HepG2 (cell line): Measurements from ENCODE around the gene GOLT1A. TPM values are rescaled to one million over a fixed set of nuclear protein-coding genes. Genes with fewer than 3 reads are reported as not detected.

ENCODE experiments used
- EP300 ChIP-seq, 3 experiments: sonication (generic) in 1 of 3; formaldehyde crosslinking in 1 of 3; IDR thresholded peaks; 2 replicates each; pipeline versions ENCODE4 v1.5.1 to v1.6.1; 2011 to 2020; ENCODE audit warnings: low read depth in 2 of 3, low read length in 2 of 3, borderline replicate concordance in 1 of 3, improper control_type of control experiment in 1 of 3, mild to moderate bottlenecking in 1 of 3, missing genetic modification reagents in 1 of 3, moderate library complexity in 1 of 3
- KDM4B ChIP-seq: sonication (generic); formaldehyde crosslinking; IDR thresholded peaks from 2 replicates; pipeline ENCODE4 v1.4.0; 2020; ENCODE audit warnings: missing genetic modification reagents
- MAFF ChIP-seq: IDR thresholded peaks from 2 replicates; pipeline ENCODE4 v1.6.1; 2011; ENCODE audit warnings: low read depth, low read length, improper control_type of control experiment
- NCOA1 ChIP-seq: sonication (generic); formaldehyde crosslinking; IDR thresholded peaks from 2 replicates; pipeline ENCODE4 v1.9.0; 2021; ENCODE audit warnings: missing genetic modification reagents
- NRL ChIP-seq: sonication (generic); formaldehyde crosslinking; IDR thresholded peaks from 2 replicates; pipeline ENCODE4 v1.5.0; 2020; ENCODE audit warnings: missing genetic modification reagents, mild to moderate bottlenecking, moderate library complexity, borderline replicate concordance
- SMAD3 ChIP-seq: sonication (generic); formaldehyde crosslinking; IDR thresholded peaks from 2 replicates; pipeline ENCODE4 v1.4.0; 2020; ENCODE audit warnings: missing genetic modification reagents
- SP1 ChIP-seq, 2 experiments: fragments of 450-650 bp in 1 of 2; sonication (generic) in 1 of 2; formaldehyde crosslinking in 1 of 2; IDR thresholded peaks; 2 replicates each; pipeline versions ENCODE4 v1.4.0 to v1.6.1; 2016 to 2020; ENCODE audit warnings: missing genetic modification reagents in 1 of 2
- SRY ChIP-seq: sonication (generic); formaldehyde crosslinking; IDR thresholded peaks from 2 replicates; pipeline ENCODE4 v1.8.0; 2022; ENCODE audit warnings: mild to moderate bottlenecking, missing genetic modification reagents
- YEATS4 ChIP-seq: sonication (generic); formaldehyde crosslinking; IDR thresholded peaks from 2 replicates; pipeline ENCODE4 v1.4.0; 2020; ENCODE audit warnings: missing genetic modification reagents, borderline replicate concordance
- ZNF275 ChIP-seq: sonication (generic); formaldehyde crosslinking; IDR thresholded peaks from 2 replicates; pipeline ENCODE4 v1.8.0; 2022; ENCODE audit warnings: missing genetic modification reagents, mild to moderate bottlenecking, inconsistent platforms, borderline replicate concordance
- ZNF33A ChIP-seq: sonication (generic); formaldehyde crosslinking; IDR thresholded peaks from 2 replicates; pipeline ENCODE4 v1.5.1; 2020; ENCODE audit warnings: missing genetic modification reagents, mild to moderate bottlenecking, moderate library complexity, borderline replicate concordance
- ZNF44 ChIP-seq: sonication (generic); formaldehyde crosslinking; IDR thresholded peaks from 2 replicates; pipeline ENCODE4 v1.5.1; 2020; ENCODE audit warnings: mild to moderate bottlenecking, missing genetic modification reagents
- ZNF770 ChIP-seq: sonication (generic); formaldehyde crosslinking; IDR thresholded peaks from 2 replicates; pipeline ENCODE4 v1.5.0; 2020; ENCODE audit warnings: mild to moderate bottlenecking, missing genetic modification reagents
- polyA plus RNA-seq, 8 experiments: library from polyadenylated mRNA; depleted of rRNA in 3 of 8; stranded (reverse) in 7 of 8; unstranded in 1 of 8; fragments of >200 nt; fragmentation: Illumina TruSeq in 4 of 8; extraction: Trizol in 4 of 8; gene quantifications; 2 replicates each; pipeline versions ENCODE4 v1.2.1 to v1.2.3, GENCODE V29; 2011 to 2016; ENCODE audit warnings: low read depth in 4 of 8, missing spikeins in 1 of 8, mixed read lengths in 1 of 8; ENCODE audit not compliant: insufficient read depth in 1 of 8
- total RNA-seq, 5 experiments: library from RNA; depleted of rRNA; stranded (reverse); fragments of >200 nt; fragmentation: Illumina TruSeq; extraction: Trizol; gene quantifications; 2 replicates each; pipeline ENCODE4 v1.2.3, GENCODE V29; 2016; ENCODE audit warnings: low read depth in 1 of 5
- TF ChIP-seq, protein P1 (sequence below): sonication (generic); formaldehyde crosslinking; IDR thresholded peaks from 2 replicates; pipeline ENCODE4 v1.4.0; 2020; ENCODE audit warnings: mild to moderate bottlenecking, missing genetic modification reagents
- TF ChIP-seq, protein P2 (sequence below): IDR thresholded peaks from 2 replicates; pipeline ENCODE4 v1.6.1; 2016
- TF ChIP-seq, protein P3 (sequence below): sonication (generic); formaldehyde crosslinking; conservative IDR thresholded peaks from 2 replicates; pipeline ENCODE4 v1.4.0; 2020; ENCODE audit warnings: missing genetic modification reagents

Gene GOLT1A
- total and polyA plus RNA-seq, 2 of the 13 experiments (the other 11 are each of a cell fraction or from before 2014, with no cell fraction given) = 25.8 to 28.0 TPM

GRCh38 chr1:204213668-204214662 lies at the start of gene GOLT1A (continued):
- TF ChIP-seq, protein P1, sequence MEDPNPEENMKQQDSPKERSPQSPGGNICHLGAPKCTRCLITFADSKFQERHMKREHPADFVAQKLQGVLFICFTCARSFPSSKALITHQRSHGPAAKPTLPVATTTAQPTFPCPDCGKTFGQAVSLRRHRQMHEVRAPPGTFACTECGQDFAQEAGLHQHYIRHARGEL (CRISPR knock-in tag) = no peak
- TF ChIP-seq SMAD3 (CRISPR knock-in tag) (peak; percentile 77; the same call in 1 of the 2 replicates), ZNF33A (CRISPR knock-in tag) (no peak), YEATS4 (CRISPR knock-in tag) (peak; percentile 80; the same call in 1 of the 2 replicates), ZNF770 (CRISPR knock-in tag) (no peak), ZNF44 (CRISPR knock-in tag) (no peak; the same call in 1 of the 2 replicates), SP1 (IDR thresholded peaks at IDR 0.05) (no peak), SP1 (CRISPR knock-in tag; IDR thresholded peaks at IDR 0.05) (peak; percentile 78), NRL (peak; percentile 80), EP300 (IDR thresholded peaks at IDR 0.05; ENCODE audit: low read depth in 2 of 2, low read length in 2 of 2) (peak; percentile 10 to 48; a peak in 1 of 4 replicates), EP300 (CRISPR knock-in tag; IDR thresholded peaks at IDR 0.05; ENCODE audit: borderline replicate concordance) (peak; percentile 27; the same call in 1 of the 2 replicates), MAFF (no peak), KDM4B (CRISPR knock-in tag) (peak; percentile 65), ZNF275 (CRISPR knock-in tag) (peak; percentile 91; the same call in 1 of the 2 replicates), SRY (CRISPR knock-in tag) (peak; percentile 50; the same call in 1 of the 2 replicates), NCOA1 (CRISPR knock-in tag) (no peak)
- TF ChIP-seq, protein P2, sequence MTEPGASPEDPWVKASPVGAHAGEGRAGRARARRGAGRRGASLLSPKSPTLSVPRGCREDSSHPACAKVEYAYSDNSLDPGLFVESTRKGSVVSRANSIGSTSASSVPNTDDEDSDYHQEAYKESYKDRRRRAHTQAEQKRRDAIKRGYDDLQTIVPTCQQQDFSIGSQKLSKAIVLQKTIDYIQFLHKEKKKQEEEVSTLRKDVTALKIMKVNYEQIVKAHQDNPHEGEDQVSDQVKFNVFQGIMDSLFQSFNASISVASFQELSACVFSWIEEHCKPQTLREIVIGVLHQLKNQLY (CRISPR knock-in tag) = 0 out of 2 replicates have a peak, but pooled peaks have one; percentile 36
- TF ChIP-seq, protein P3, sequence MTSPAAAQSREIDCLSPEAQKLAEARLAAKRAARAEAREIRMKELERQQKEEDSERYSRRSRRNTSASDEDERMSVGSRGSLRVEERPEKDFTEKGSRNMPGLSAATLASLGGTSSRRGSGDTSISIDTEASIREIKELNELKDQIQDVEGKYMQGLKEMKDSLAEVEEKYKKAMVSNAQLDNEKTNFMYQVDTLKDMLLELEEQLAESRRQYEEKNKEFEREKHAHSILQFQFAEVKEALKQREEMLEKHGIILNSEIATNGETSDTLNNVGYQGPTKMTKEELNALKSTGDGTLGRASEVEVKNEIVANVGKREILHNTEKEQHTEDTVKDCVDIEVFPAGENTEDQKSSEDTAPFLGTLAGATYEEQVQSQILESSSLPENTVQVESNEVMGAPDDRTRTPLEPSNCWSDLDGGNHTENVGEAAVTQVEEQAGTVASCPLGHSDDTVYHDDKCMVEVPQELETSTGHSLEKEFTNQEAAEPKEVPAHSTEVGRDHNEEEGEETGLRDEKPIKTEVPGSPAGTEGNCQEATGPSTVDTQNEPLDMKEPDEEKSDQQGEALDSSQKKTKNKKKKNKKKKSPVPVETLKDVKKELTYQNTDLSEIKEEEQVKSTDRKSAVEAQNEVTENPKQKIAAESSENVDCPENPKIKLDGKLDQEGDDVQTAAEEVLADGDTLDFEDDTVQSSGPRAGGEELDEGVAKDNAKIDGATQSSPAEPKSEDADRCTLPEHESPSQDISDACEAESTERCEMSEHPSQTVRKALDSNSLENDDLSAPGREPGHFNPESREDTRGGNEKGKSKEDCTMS = no peak
